Bronchial epithelial cell (primary cell): ENCODE data around the gene SNTA1. TPM values are rescaled to one million over a fixed set of nuclear protein-coding genes. Genes with fewer than 3 reads are reported as not detected.

Source experiments
- DNase-seq: peaks from one replicate; pipeline ENCODE4 v3.0.0-alpha.2; 2010; ENCODE audit warnings: low read depth
- FAIRE-seq: peaks from 2 replicates; lab custom pipeline; 2011; peaks lifted over from hg19 to GRCh38; lab: Jason Lieb, UNC
- H3K27me3 ChIP-seq: 2 replicates; pipeline ENCODE4 v1.5.1; 2011; ENCODE audit warnings: low read length; ENCODE audit not compliant: control insufficient read depth, insufficient read depth
- H3K36me3 ChIP-seq: 2 replicates; pipeline ENCODE4 v1.5.1; 2011; ENCODE audit warnings: low read length; ENCODE audit not compliant: control insufficient read depth, insufficient read depth
- H3K4me3 ChIP-seq: 2 replicates; pipeline ENCODE4 v1.5.1; 2011; ENCODE audit warnings: mild to moderate bottlenecking, low read depth, low read length, control low read depth
- total RNA-seq: library from RNA; depleted of rRNA; stranded (reverse); fragments of >200 nt; gene quantifications from 2 replicates; pipeline ENCODE4 v1.2.1, GENCODE V29; 2014
- TF ChIP-seq, protein P1 (sequence below): IDR thresholded peaks from 2 replicates; pipeline ENCODE4 v1.5.1; 2011; ENCODE audit warnings: mild to moderate bottlenecking, moderate library complexity, low read length, control low read depth, inconsistent platforms; ENCODE audit not compliant: insufficient read depth, severe bottlenecking

The SNTA1 gene
- total RNA-seq, 1 donor from 2014 or later, result 4.2 TPM

DNA sequence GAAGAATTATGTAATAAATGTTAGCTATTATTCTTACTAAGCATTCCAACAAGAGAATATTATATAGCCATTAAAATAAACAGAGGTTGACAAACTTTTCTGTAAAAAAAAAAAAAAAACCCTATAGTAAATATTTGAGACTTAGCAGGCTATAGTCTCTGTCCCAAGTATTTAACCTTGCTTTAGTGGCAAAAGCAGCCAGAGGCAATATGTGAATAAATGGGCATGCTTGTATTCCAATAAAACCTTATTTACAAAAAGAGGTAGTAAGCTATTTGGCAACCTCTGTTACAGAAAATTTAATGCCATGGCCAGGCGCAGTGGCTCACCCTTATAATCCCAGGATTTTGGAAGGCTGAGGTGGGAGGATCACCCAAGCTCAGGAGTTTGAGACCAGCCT, 56.9 kb downstream of the SNTA1 start:
- FAIRE-seq (no peak), DNase-seq (no peak)
- Histone ChIP-seq H3K4me3 (no peak overlapping the region), H3K27me3 (no peaks in the 10 kb centered on the region), H3K36me3 (peaks cover 5% of the 10 kb centered on the region)
- TF ChIP-seq, protein P1, sequence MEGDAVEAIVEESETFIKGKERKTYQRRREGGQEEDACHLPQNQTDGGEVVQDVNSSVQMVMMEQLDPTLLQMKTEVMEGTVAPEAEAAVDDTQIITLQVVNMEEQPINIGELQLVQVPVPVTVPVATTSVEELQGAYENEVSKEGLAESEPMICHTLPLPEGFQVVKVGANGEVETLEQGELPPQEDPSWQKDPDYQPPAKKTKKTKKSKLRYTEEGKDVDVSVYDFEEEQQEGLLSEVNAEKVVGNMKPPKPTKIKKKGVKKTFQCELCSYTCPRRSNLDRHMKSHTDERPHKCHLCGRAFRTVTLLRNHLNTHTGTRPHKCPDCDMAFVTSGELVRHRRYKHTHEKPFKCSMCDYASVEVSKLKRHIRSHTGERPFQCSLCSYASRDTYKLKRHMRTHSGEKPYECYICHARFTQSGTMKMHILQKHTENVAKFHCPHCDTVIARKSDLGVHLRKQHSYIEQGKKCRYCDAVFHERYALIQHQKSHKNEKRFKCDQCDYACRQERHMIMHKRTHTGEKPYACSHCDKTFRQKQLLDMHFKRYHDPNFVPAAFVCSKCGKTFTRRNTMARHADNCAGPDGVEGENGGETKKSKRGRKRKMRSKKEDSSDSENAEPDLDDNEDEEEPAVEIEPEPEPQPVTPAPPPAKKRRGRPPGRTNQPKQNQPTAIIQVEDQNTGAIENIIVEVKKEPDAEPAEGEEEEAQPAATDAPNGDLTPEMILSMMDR, result no peak

DNA sequence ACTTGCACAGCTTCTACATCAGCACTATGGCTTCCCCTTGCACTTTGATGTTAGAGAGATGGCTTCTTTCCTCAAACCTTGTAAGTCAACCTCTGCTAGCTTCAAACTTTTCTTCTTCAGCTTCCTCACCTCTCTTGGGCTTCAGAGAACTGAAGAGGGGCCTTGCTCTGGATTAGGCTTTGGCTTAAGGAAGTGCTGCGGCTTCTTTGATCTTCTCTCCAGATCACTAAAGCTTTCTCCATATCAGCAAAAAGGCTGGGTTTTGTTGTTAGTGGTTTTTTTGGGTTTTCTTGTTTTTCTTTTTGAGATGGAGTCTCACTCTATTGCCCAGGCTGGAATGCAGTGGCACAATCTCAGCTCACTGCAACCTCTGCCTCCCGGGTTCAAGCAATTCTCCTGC, 66.2 kb downstream of the SNTA1 start:
- Histone ChIP-seq H3K27me3 (no peaks in the 10 kb centered on the region), H3K36me3 (peaks cover 8% of the 10 kb centered on the region), H3K4me3 (no peak overlapping the region)
- FAIRE-seq, result no peak
- DNase-seq, result no peak
- TF ChIP-seq, protein P1, result no peak

DNA sequence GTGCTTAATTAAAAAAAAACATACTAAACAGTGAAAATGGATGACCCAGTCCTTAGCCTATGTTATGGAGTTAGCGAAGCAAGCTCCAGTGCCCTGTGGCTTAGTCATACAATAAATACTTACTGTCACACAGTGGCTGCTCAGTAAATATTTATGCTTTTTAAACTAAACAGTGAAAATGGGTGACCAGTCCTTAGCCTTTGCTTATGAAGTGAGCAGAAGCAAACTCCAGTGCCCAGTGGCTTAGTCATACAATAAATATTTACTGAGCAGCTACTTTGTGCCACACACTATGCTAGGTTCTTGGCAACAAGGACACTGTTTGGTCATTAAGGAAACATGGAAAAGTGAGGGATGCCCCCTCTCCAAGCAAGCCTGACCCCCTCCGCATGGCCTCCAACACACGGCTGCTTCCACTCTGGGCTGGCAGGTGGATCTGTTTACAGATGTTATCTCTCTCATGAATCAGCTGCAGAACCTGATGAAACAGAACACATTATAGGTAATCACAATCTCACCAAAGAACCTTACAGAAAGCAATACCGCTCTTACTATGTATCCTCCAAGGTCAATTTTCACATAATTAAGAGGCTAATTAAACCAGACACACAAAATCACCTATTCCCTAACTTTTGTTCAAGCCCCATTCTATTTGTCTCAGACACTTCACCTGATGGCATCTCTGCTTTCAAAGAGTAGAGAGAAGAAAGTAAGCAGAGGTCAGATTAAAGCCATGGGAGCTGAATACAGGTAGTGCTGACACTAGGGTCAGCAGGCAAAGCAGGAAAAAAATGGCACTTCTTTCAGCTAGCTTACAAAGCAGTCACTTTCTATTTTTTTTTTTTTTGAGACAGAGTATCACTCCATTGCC, 69.6 kb downstream of the SNTA1 start:
- peak; percentile 65 for DNase-seq
- H3K36me3 ChIP-seq, result peaks cover 7% of the 10 kb centered on the region
- no peaks in the 10 kb centered on the region for H3K27me3 ChIP-seq
- TF ChIP-seq, protein P1, result no peak
- no peak for FAIRE-seq
- no peak overlapping the region for H3K4me3 ChIP-seq

DNA sequence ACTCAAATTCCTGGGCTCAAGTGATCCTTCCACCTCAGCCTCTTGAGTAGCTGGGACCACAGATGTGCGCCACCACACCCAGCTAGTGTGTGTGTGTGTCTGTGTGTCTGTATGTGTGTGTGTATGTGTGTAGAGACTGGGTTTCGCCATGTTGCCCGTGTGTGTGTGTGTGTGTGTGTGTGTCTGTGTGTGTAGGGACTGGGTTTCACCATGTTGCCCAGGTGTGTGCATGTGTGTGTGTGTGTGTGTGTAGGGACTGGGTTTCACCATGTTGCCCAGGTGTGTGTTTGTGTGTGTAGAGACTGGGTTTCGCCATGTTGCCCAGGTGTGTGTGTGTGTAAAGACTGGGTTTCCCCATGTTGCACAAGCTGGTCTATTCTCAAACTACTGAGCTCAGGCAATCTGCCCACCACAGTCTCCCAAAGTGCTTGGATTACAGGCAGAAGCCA, 70.5 kb downstream of the SNTA1 start:
- Histone ChIP-seq H3K36me3 (peaks cover 5% of the 10 kb centered on the region), H3K4me3 (no peak overlapping the region), H3K27me3 (no peaks in the 10 kb centered on the region)
- TF ChIP-seq, protein P1, result no peak
- FAIRE-seq, result peak; percentile 66
- peak; percentile 58 for DNase-seq

DNA sequence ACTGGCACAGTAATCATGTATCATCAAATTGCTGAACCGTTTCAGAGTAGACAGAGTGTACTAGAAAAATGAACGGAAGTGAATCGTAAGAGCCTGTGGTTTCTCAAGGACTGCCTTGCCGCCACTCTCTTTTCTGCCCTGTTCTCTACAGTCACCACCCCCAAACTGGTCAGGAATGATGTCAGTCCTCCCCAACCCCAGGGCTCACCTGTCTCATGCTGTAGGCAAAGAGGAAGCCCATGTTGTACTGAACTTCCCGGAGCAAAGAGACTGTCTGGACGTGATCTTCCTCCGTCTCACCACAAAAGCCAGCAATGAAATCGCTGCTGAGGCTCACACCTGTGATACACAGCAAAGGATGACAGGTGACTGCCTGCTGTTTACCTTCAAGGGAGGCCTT, 73.3 kb downstream of the SNTA1 start:
- H3K4me3 ChIP-seq, result no peak overlapping the region
- no peaks in the 10 kb centered on the region for H3K27me3 ChIP-seq
- FAIRE-seq (no peak), DNase-seq (peak; percentile 32)
- peaks cover 7% of the 10 kb centered on the region for H3K36me3 ChIP-seq
- TF ChIP-seq, protein P1, result no peak
